Thyroid gland (tissue), 4 donors: ENCODE results near the gene FAIM2. TPM values are rescaled to one million over a fixed set of nuclear protein-coding genes. Genes with fewer than 3 reads are reported as not detected.

Experiments used
- DNase-seq, 2 donors: peaks; one replicate each; pipeline ENCODE4 v3.0.0-alpha.2; 2019
- H3K27ac ChIP-seq, 3 donors: fragments of 200-600 bp; sonication (generic); 1 replicate in 2 of 3; 2 replicates in 1 of 3; pipeline ENCODE4 v1.5.1; 2016 to 2019; ENCODE audit warnings: mild to moderate bottlenecking in 1 of 3, moderate library complexity in 1 of 3
- H3K27me3 ChIP-seq: fragments of 200-600 bp; sonication (generic); one replicate; pipeline ENCODE4 v1.5.1; 2019
- H3K36me3 ChIP-seq, 2 donors: fragments of 200-600 bp; sonication (generic); one replicate each; pipeline ENCODE4 v1.5.1; 2016 to 2019
- H3K4me1 ChIP-seq, 2 donors: fragments of 200-600 bp; sonication (generic); one replicate each; pipeline ENCODE4 v1.5.1; 2017 to 2019
- H3K4me3 ChIP-seq, 3 donors: fragments of 200-600 bp; sonication (generic); replicated peaks in 1 of 3; 1 replicate in 2 of 3; 2 replicates in 1 of 3; pipeline ENCODE4 v1.5.1; 2016; ENCODE audit warnings: mild to moderate bottlenecking in 1 of 3
- H3K9me3 ChIP-seq: fragments of 200-600 bp; sonication (generic); one replicate; pipeline ENCODE4 v1.5.1; 2017
- CTCF ChIP-seq, 6 experiments: fragments of 200-600 bp in 3 of 6; fragments of 450-650 bp in 3 of 6; sonication (generic) in 3 of 6; IDR thresholded peaks; one replicate each; pipeline ENCODE4 v1.5.1; 2016 to 2019; ENCODE audit warnings: antibody characterized with exemption in 6 of 6, mild to moderate bottlenecking in 2 of 6, inconsistent platforms in 1 of 6, moderate library complexity in 1 of 6
- POLR2A ChIP-seq, 2 donors: fragments of 450-650 bp; IDR thresholded peaks; one replicate each; pipeline ENCODE4 v1.6.1; 2017; ENCODE audit warnings: antibody characterized with exemption in 2 of 2, mild to moderate bottlenecking in 2 of 2, moderate library complexity in 1 of 2
- WGBS, 2 donors: methylation state at CpG; one replicate each; pipeline ENCODE4 v1.1.5; 2017; 5-methylcytosine and 5-hydroxymethylcytosine counted together
- intact Hi-C: fragments of 100-400 bp; cut with DNase I; formaldehyde crosslinking; loops from one replicate; pipeline ENCODE4 v1.15.1; 2023
- total RNA-seq, 4 donors: library from RNA; depleted of rRNA; stranded (reverse); fragments of >200 nt; gene quantifications; one replicate each; pipeline ENCODE4 v1.2.3, GENCODE V29; 2016

FAIM2 gene
- total RNA-seq, 4 donors from 2014 or later = 0.13 to 3.0 (median 0.33) TPM; not detected in 1

- Histone ChIP-seq H3K27me3 (no peaks in the 10 kb centered on the region), H3K4me3 (no peak overlapping the region), H3K9me3 (no peaks in the 10 kb centered on the region), H3K27ac (no peak overlapping the region), H3K4me1 (peaks cover 19 to 26% of the 10 kb centered on the region in 2 donors), H3K36me3 (no peaks in the 10 kb centered on the region)
- TF ChIP-seq CTCF (IDR thresholded peaks at IDR 0.05) (no peak), POLR2A (IDR thresholded peaks at IDR 0.05) (no peak)
- DNase-seq = no peak
- intact Hi-C loops = no loop called here
- 94% methylated on average over 3 of the region's 3 CpGs for WGBS, 2 donors
Measured at GRCh38 chr12:49876070-49876469, 27.6 kb downstream of the FAIM2 start.

DNA sequence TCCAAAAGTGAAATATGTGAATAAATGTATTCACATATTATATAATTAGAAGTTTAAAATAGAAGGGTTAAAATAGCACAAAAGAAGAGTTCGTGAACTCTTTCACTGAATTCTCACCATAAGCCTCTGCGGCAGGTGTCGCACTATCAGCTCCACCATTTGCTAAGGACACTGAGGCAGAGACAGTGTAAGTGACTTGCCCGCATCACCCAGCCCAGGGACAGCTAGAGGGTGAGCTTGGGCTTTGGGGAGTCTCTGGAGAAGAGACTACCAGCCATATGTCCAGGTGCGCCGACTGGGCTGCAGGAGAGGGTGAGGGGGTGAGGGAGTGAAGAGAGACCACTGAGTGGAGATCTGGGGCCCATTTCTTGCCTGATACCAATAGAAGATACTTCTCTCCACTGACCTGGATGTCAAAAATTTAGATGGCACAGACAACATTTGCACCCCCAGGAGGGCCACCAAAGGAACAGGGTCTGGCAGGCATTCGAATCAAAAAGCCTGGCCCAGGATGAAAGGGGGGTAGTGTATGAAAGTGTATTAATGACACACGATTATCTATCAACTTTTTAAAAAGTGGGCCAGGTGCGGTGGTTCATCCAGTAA is 28.5 kb downstream of the FAIM2 start:
- Histone ChIP-seq H3K9me3 (no peaks in the 10 kb centered on the region), H3K36me3 (no peaks in the 10 kb centered on the region), H3K27ac (no peak overlapping the region), H3K4me3 (no peak overlapping the region), H3K27me3 (no peaks in the 10 kb centered on the region), H3K4me1 (peaks cover 19 to 26% of the 10 kb centered on the region in 2 donors)
- no peak for TF ChIP-seq CTCF (IDR thresholded peaks at IDR 0.05)
- no peak for TF ChIP-seq POLR2A (IDR thresholded peaks at IDR 0.05)
- 89 to 92% methylated on average over 9 of the region's 9 CpGs for WGBS, 2 donors
- intact Hi-C loops = no loop called here
- no peak for DNase-seq

- Histone ChIP-seq H3K4me1 (peaks cover 24 to 34% of the 10 kb centered on the region in 2 donors), H3K4me3 (no peak overlapping the region), H3K27me3 (no peaks in the 10 kb centered on the region), H3K27ac (peak overlapping the region; percentile 17 to 39 (median 33)), H3K9me3 (no peaks in the 10 kb centered on the region), H3K36me3 (no peaks in the 10 kb centered on the region)
- 50 to 63% methylated on average over 12 of the region's 12 CpGs for WGBS, 2 donors
- no peak for TF ChIP-seq POLR2A (IDR thresholded peaks at IDR 0.05)
- no peak for TF ChIP-seq CTCF (IDR thresholded peaks at IDR 0.05)
- DNase-seq = peak; percentile 37 to 38
- intact Hi-C loops = no loop called here
Measured at GRCh38 chr12:49874142-49874897, 29.4 kb downstream of the FAIM2 start.

- WGBS, 2 donors = 33 to 58% methylated on average over 3 of the region's 3 CpGs
- Histone ChIP-seq H3K9me3 (no peaks in the 10 kb centered on the region), H3K4me3 (no peak overlapping the region), H3K4me1 (peaks cover 31 to 42% of the 10 kb centered on the region in 2 donors), H3K27me3 (no peaks in the 10 kb centered on the region), H3K27ac (peak overlapping the region; percentile 23 to 39 (median 36)), H3K36me3 (no peaks in the 10 kb centered on the region)
- DNase-seq = peak; percentile 79 to 89
- TF ChIP-seq CTCF (IDR thresholded peaks at IDR 0.05) (no peak), POLR2A (IDR thresholded peaks at IDR 0.05) (no peak)
- intact Hi-C loops = no loop called here
Measured at GRCh38 chr12:49873361-49873934, 30.3 kb downstream of the FAIM2 start.

GRCh38 chr12:49872781-49873181 is 30.9 kb downstream of the FAIM2 start:
- H3K36me3 ChIP-seq = no peaks in the 10 kb centered on the region
- peak overlapping the region; percentile 11 to 23 (median 20) for H3K27ac ChIP-seq
- 61 to 70% methylated on average over 6 of the region's 6 CpGs for WGBS, 2 donors
- peaks cover 34 to 48% of the 10 kb centered on the region in 2 donors for H3K4me1 ChIP-seq
- no peak for TF ChIP-seq CTCF (IDR thresholded peaks at IDR 0.05)
- no peak for TF ChIP-seq POLR2A (IDR thresholded peaks at IDR 0.05)
- H3K9me3 ChIP-seq = no peaks in the 10 kb centered on the region
- H3K27me3 ChIP-seq = no peaks in the 10 kb centered on the region
- H3K4me3 ChIP-seq = no peak overlapping the region
- intact Hi-C loops = no loop called here
- no peak for DNase-seq
